Right lobe of liver (tissue), 6 donors: ENCODE data around the gene CLPTM1L. TPM values are rescaled to one million over a fixed set of nuclear protein-coding genes. Genes with fewer than 3 reads are reported as not detected.

Source experiments
- ATAC-seq, 4 donors: fragments of 200-7000 bp; cut with Tn5 transposase; one replicate each; pipeline ENCODE4 v1.9.1; 2020; ENCODE audit warnings: mild to moderate bottlenecking in 4 of 4, moderate library complexity in 4 of 4
- DNase-seq, 3 donors: peaks; one replicate each; pipeline ENCODE4 v3.0.0-alpha.2; 2020
- H3K27ac ChIP-seq, 3 donors: fragments of 200-600 bp; one replicate each; pipeline ENCODE4 v1.8.0; 2022
- H3K27me3 ChIP-seq, 2 donors: fragments of 200-600 bp; one replicate each; pipeline ENCODE4 v1.8.0; 2022
- H3K36me3 ChIP-seq, 4 donors: fragments of 200-600 bp; sonication (generic) in 1 of 4; one replicate each; pipeline versions ENCODE4 v1.5.1 to v1.8.0; 2017 to 2022; ENCODE audit warnings: control low read depth in 1 of 4
- H3K4me1 ChIP-seq, 4 donors: fragments of 200-600 bp; sonication (generic) in 1 of 4; one replicate each; pipeline versions ENCODE4 v1.5.1 to v1.8.0; 2017 to 2022; ENCODE audit warnings: control low read depth in 1 of 4
- H3K4me3 ChIP-seq, 3 donors: fragments of 200-600 bp; one replicate each; pipeline ENCODE4 v1.8.0; 2022
- H3K9me3 ChIP-seq, 4 donors: fragments of 200-600 bp; sonication (generic) in 1 of 4; one replicate each; pipeline versions ENCODE4 v1.5.1 to v1.8.0; 2017 to 2022; ENCODE audit warnings: control low read depth in 1 of 4
- POLR2A ChIP-seq: fragments of 450-650 bp; IDR thresholded peaks from one replicate; pipeline ENCODE4 v1.6.1; 2017; ENCODE audit warnings: antibody characterized with exemption, mild to moderate bottlenecking
- WGBS: methylation state at CpG from one replicate; pipeline ENCODE4 v1.1.6; 2018; ENCODE audit warnings: low coverage, low lambda C conversion rate; ENCODE audit not compliant: insufficient coverage; ENCODE audit errors: missing lambda C conversion rate; 5-methylcytosine and 5-hydroxymethylcytosine counted together
- intact Hi-C, 2 donors: fragments of 100-400 bp; cut with DNase I; formaldehyde crosslinking; loops; one replicate each; pipeline versions ENCODE4 v1.11.2 to v1.14.1; 2022
- total RNA-seq, 6 experiments: library from RNA; depleted of rRNA in 2 of 6; stranded (reverse); fragments of >200 nt in 2 of 6; fragmentation: NEBNext Ultra II Directional in 3 of 6; extraction: Animal tissue kit (Norgen Biotek cat#: 25700) in 3 of 6; gene quantifications; one replicate each; pipeline versions ENCODE4 v1.1.0 to v1.2.4, GENCODE V29; 2016 to 2023
- TF ChIP-seq, protein P1 (sequence below), 4 donors: fragments of 200-600 bp in 3 of 4; fragments of 450-650 bp in 1 of 4; IDR thresholded peaks; one replicate each; pipeline versions ENCODE4 v1.5.1 to v1.8.0; 2016 to 2022; ENCODE audit warnings: antibody characterized with exemption in 4 of 4, mild to moderate bottlenecking in 2 of 4
- donor health status: DM: no; HTN: yes; CAD: no.
- donor health status: DM: no; HTN: no; CAD: no.
- donor health status: DM: no; HTN: no; CAD: no.
- donor health status: DM: no; HTN: yes; CAD: no.
- donor health status: DM: no; HTN: yes; CAD: no.

CLPTM1L gene
- total RNA-seq, 6 experiments from 2014 or later = 63.8 to 155 (median 128) TPM

DNA sequence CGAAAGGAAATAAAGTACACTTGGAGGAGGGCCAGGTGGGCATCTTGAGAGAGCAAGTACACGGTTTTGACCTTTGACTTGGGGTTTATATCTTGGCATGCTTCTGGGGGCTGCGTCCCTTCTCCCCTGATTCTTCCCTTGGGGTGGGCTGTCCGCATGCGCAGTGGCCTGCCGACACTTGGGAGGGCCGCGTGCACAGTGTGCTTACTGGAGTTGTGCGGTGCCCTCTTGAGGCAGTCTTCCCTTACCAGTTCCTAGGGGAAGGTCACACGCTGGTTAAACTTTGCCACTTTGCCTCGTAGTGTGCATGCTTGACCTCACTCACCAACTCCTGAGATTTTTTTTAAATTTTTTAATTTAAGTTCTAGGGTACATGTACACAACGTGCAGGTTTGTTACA, 4.3 kb upstream of the CLPTM1L start:
- no peaks in the 10 kb centered on the region for H3K9me3 ChIP-seq
- TF ChIP-seq, protein P1, sequence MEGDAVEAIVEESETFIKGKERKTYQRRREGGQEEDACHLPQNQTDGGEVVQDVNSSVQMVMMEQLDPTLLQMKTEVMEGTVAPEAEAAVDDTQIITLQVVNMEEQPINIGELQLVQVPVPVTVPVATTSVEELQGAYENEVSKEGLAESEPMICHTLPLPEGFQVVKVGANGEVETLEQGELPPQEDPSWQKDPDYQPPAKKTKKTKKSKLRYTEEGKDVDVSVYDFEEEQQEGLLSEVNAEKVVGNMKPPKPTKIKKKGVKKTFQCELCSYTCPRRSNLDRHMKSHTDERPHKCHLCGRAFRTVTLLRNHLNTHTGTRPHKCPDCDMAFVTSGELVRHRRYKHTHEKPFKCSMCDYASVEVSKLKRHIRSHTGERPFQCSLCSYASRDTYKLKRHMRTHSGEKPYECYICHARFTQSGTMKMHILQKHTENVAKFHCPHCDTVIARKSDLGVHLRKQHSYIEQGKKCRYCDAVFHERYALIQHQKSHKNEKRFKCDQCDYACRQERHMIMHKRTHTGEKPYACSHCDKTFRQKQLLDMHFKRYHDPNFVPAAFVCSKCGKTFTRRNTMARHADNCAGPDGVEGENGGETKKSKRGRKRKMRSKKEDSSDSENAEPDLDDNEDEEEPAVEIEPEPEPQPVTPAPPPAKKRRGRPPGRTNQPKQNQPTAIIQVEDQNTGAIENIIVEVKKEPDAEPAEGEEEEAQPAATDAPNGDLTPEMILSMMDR (IDR thresholded peaks at IDR 0.05) = peak in 1 of 4 donors; percentile 21
- TF ChIP-seq POLR2A = no peak
- ATAC-seq (no peak), DNase-seq (no peak)
- no peaks in the 10 kb centered on the region for H3K36me3 ChIP-seq
- no peak overlapping the region for H3K4me3 ChIP-seq
- no peak overlapping the region for H3K27ac ChIP-seq
- intact Hi-C loops = no loop called here
- H3K27me3 ChIP-seq = no peaks in the 10 kb centered on the region
- peaks cover 0 to 7% (median 0%) of the 10 kb centered on the region in 4 donors for H3K4me1 ChIP-seq
- WGBS = 37% methylated on average over 6 of the region's 12 CpGs

DNA sequence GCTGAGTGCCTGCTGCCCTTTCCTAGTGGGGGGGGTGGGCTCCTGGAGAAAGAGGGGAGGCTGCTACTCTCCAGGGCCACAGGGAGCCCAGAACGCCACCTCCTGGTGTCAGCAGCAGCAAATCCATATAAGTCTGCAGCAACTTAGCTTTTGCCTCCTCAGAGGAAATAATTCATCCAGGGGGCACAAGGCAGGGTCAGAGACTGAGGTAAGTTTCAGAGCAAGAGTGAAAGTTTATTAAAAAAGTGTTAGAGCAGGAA, 4.0 kb upstream of the CLPTM1L start:
- Histone ChIP-seq H3K27me3 (no peaks in the 10 kb centered on the region), H3K9me3 (no peaks in the 10 kb centered on the region), H3K4me1 (peaks cover 0 to 10% (median 0%) of the 10 kb centered on the region in 4 donors), H3K4me3 (no peak overlapping the region), H3K36me3 (no peaks in the 10 kb centered on the region), H3K27ac (no peak overlapping the region)
- TF ChIP-seq, protein P1 (IDR thresholded peaks at IDR 0.05) = no peak
- TF ChIP-seq POLR2A = no peak
- intact Hi-C loops = no loop called here
- DNase-seq (no peak), ATAC-seq (no peak)
- WGBS = 50% methylated on average over 1 of the region's 1 CpG

DNA sequence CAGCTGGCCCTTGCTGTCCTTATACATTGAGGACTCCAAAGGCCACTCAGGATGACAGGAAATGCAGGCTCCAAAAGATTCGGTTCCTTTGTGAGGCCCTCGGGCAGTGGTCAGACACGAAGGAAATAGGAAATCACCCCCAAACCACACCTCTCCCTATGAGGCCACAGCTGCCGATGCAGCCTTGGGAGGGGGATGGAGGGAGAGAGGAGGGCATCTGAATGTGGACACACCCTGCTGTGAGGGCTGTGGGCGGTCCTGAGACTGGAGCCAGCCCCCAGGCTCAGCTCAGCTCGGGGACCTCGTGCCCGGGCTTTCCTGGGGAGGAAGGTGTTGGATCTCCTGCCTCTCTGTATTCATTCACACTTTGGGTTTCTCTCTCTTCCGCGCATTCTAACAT, 2.7 kb upstream of the CLPTM1L start:
- WGBS = 50% methylated on average over 6 of the region's 10 CpGs

DNA sequence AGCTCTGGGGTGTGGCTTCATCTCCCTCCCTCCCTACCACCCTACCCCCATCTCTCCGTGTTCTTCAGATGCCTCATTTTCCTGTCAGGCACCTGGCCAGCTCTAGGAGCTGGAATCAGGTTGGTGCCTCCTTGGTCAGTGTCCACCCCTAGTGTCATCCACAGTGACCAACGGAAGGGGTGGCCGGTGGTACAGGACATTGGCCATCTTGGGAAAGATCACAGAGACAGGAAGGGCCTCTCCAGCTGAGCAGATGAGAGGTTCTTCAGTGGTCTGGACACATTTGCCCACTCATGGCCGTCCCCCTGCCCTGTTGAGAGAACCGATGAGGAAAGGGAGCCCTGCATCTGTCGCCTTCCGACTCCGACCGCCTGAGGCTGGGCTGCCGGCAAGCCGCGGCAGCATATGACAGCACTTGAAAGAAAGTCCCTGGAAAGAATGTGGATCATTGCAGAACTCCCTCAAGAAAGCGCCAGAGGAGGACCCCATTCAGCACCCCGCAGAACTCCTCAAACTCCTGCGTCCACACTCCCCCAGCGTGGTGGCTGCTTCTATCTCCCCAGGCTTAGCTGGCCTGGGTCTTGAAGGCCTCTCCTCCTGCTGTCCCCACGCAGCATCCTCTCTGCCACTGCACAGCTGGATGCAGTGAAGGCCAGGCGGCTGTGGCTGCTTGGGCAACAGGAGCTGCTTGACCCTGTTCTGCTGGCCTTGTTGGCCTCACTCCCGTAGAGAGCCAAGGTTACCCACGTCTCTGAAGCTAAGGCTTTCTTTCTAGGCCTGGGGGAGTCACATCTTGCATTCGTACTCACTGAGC, 1.9 kb upstream of the CLPTM1L start:
- 87% methylated on average over 9 of the region's 21 CpGs for WGBS
- Histone ChIP-seq H3K4me3 (no peak overlapping the region), H3K27me3 (no peaks in the 10 kb centered on the region), H3K27ac (no peak overlapping the region), H3K4me1 (peaks cover 0 to 19% (median 2%) of the 10 kb centered on the region in 4 donors), H3K36me3 (peaks cover 0 to 9% (median 3%) of the 10 kb centered on the region in 4 donors), H3K9me3 (no peaks in the 10 kb centered on the region)
- TF ChIP-seq, protein P1 (IDR thresholded peaks at IDR 0.05) = no peak
- TF ChIP-seq POLR2A = no peak
- intact Hi-C loops = no loop called here
- ATAC-seq (no peak), DNase-seq (no peak)

More for the DNA sequence above, 2.7 kb upstream of the CLPTM1L start:
- Histone ChIP-seq H3K4me3 (no peak overlapping the region), H3K27ac (no peak overlapping the region), H3K36me3 (peaks cover 0 to 5% (median 2%) of the 10 kb centered on the region in 4 donors), H3K4me1 (peaks cover 0 to 19% (median 2%) of the 10 kb centered on the region in 4 donors), H3K27me3 (no peaks in the 10 kb centered on the region), H3K9me3 (no peaks in the 10 kb centered on the region)
- ATAC-seq (no peak), DNase-seq (no peak)
- intact Hi-C loops = no loop called here
- no peak for TF ChIP-seq POLR2A
- TF ChIP-seq, protein P1 (IDR thresholded peaks at IDR 0.05) = no peak
